Esophagus muscularis mucosa (tissue), 4 donors: ENCODE data around the gene NDUFV1.

Source experiments
- CTCF ChIP-seq, 3 experiments: fragments of 200-600 bp in 2 of 3; fragments of 450-650 bp in 1 of 3; sonication (generic) in 2 of 3; IDR thresholded peaks; one replicate each; pipeline ENCODE4 v1.5.1; 2017 to 2019; ENCODE audit warnings: antibody characterized with exemption in 3 of 3, mild to moderate bottlenecking in 2 of 3, moderate library complexity in 1 of 3
- EP300 ChIP-seq: sonication (generic); formaldehyde crosslinking; IDR thresholded peaks from one replicate; pipeline ENCODE4 v1.6.1; 2017; ENCODE audit warnings: antibody characterized with exemption
- POLR2A ChIP-seq: fragments of 450-650 bp; IDR thresholded peaks from one replicate; pipeline ENCODE4 v1.6.1; 2017; ENCODE audit warnings: antibody characterized with exemption, moderate library complexity, mild to moderate bottlenecking, low read depth
- POLR2AphosphoS5 ChIP-seq, 2 donors: sonication (generic); formaldehyde crosslinking; IDR thresholded peaks; one replicate each; pipeline ENCODE4 v1.6.1; 2017; ENCODE audit warnings: antibody characterized with exemption in 2 of 2

- TF ChIP-seq POLR2AphosphoS5 (IDR thresholded peaks at IDR 0.05) (no peak), CTCF (IDR thresholded peaks at IDR 0.05) (no peak), POLR2A (no peak), EP300 (no peak)
Measured at GRCh38 chr11:67561971-67562619, 44.6 kb upstream of the NDUFV1 start.
